ENCODE measurements around the gene EFNA2. TPM values are rescaled to one million over a fixed set of nuclear protein-coding genes. Genes with fewer than 3 reads are reported as not detected.
A peak's percentile ranks its signal among the peaks of the same experiment; 100 is the strongest.

EFNA2 gene
- total and polyA plus RNA-seq, 2 of the 8 experiments (the other 6 are each of a cell fraction or from before 2014, with no cell fraction given), result 4.0 to 7.0 TPM

- TF ChIP-seq BRCA1 (IDR thresholded peaks at IDR 0.05; ENCODE audit: low read depth, low read length) (no peak), TAF7 (optimal IDR thresholded peaks at IDR 0.05; ENCODE audit: borderline replicate concordance, low read depth, low read length) (no peak), CHD2 (IDR thresholded peaks at IDR 0.05; ENCODE audit: low read length) (no peak), POU5F1 (IDR thresholded peaks at IDR 0.05; ENCODE audit: low read depth, low read length) (no peak), RAD21 (IDR thresholded peaks at IDR 0.05 in 1 of 2, conservative IDR thresholded peaks at IDR 0.05 in 1 of 2; ENCODE audit: low read depth in 2 of 2, low read length in 2 of 2) (no peak), SIX5 (IDR thresholded peaks at IDR 0.05; ENCODE audit: low read depth, low read length) (no peak), FOSL1 (IDR thresholded peaks at IDR 0.05; ENCODE audit: insufficient read depth, low read depth, low read length) (no peak), YY1 (IDR thresholded peaks at IDR 0.05; ENCODE audit: low read depth, low read length) (no peak), GABPA (IDR thresholded peaks at IDR 0.05; ENCODE audit: borderline replicate concordance, insufficient read depth, low read length) (no peak), CREB1 (IDR thresholded peaks at IDR 0.05) (peak; percentile 61), TAF1 (IDR thresholded peaks at IDR 0.05; ENCODE audit: low read depth, low read length) (peak; percentile 77), SIRT6 (IDR thresholded peaks at IDR 0.05; ENCODE audit: low read length) (no peak), EP300 (IDR thresholded peaks at IDR 0.05; ENCODE audit: borderline replicate concordance in 1 of 2, low read depth in 2 of 2, low read length in 2 of 2) (no peak), GTF2F1 (IDR thresholded peaks at IDR 0.05; ENCODE audit: borderline replicate concordance, low read depth, low read length) (no peak), CBX8 (IDR thresholded peaks at IDR 0.05; ENCODE audit: borderline replicate concordance, low read depth, low read length) (no peak), CEBPB (IDR thresholded peaks at IDR 0.05; ENCODE audit: low read depth, low read length) (no peak), SRF (IDR thresholded peaks at IDR 0.05; ENCODE audit: low read depth, low read length) (no peak), CHD1 (IDR thresholded peaks at IDR 0.05; ENCODE audit: low read depth, low read length) (no peak), SP1 (IDR thresholded peaks at IDR 0.05; ENCODE audit: low read depth, low read length) (no peak), POLR2A (IDR thresholded peaks at IDR 0.05; ENCODE audit: control extremely low read depth in 1 of 2, low read depth in 2 of 2, low read length in 2 of 2) (peak in 1 of 2 experiments; percentile 89; a peak in 2 of 3 replicates), KDM5A (IDR thresholded peaks at IDR 0.05; ENCODE audit: low read length) (no peak), PHF8 (conservative IDR thresholded peaks at IDR 0.05; ENCODE audit: low read depth, low read length) (peak; percentile 97), EGR1 (IDR thresholded peaks at IDR 0.05; ENCODE audit: borderline replicate concordance, low read depth, low read length) (0 out of 2 replicates have a peak, but pooled peaks have one; percentile 36), NRF1 (IDR thresholded peaks at IDR 0.05; ENCODE audit: low read depth, low read length) (no peak), TBP (IDR thresholded peaks at IDR 0.05; ENCODE audit: low read depth, low read length) (no peak), HDAC2 (IDR thresholded peaks at IDR 0.05; ENCODE audit: borderline replicate concordance in 1 of 2, low read depth in 2 of 2, low read length in 2 of 2) (0 out of 4 replicates have a peak, but pooled peaks have one; percentile 18 to 34), ASH2L (IDR thresholded peaks at IDR 0.05; ENCODE audit: low read length) (no peak)
Measured at GRCh38 chr19:1248139-1248785, 37.4 kb upstream of the EFNA2 start, which contains the start of gene MIDN (continued).
